Measurements from ENCODE around the gene GBX2. TPM values are rescaled to one million over a fixed set of nuclear protein-coding genes. Genes with fewer than 3 reads are reported as not detected.

The GBX2 gene
- total and polyA plus RNA-seq, 2 of the 13 experiments (the other 11 are each of a cell fraction or from before 2014, with no cell fraction given) = not detected

GRCh38 chr2:236131073-236131692, 37.0 kb downstream of the GBX2 start (continued):
- TF ChIP-seq AHDC1 (CRISPR knock-in tag; IDR thresholded peaks at IDR 0.05; ENCODE audit: borderline replicate concordance) (no peak), ZNF414 (CRISPR knock-in tag; IDR thresholded peaks at IDR 0.05) (no peak), ARID2 (CRISPR knock-in tag; IDR thresholded peaks at IDR 0.05; ENCODE audit: borderline replicate concordance) (no peak), FLYWCH1 (CRISPR knock-in tag; IDR thresholded peaks at IDR 0.05) (no peak), ZSCAN30 (CRISPR knock-in tag; IDR thresholded peaks at IDR 0.05) (no peak), USF2 (IDR thresholded peaks at IDR 0.05; ENCODE audit: low read depth, low read length) (no peak), USF2 (CRISPR knock-in tag; IDR thresholded peaks at IDR 0.05; ENCODE audit: borderline replicate concordance) (no peak), ZNF431 (CRISPR knock-in tag; IDR thresholded peaks at IDR 0.05; ENCODE audit: borderline replicate concordance, low read depth) (no peak), REL (CRISPR knock-in tag; conservative IDR thresholded peaks at IDR 0.05) (no peak), RFX1 (IDR thresholded peaks at IDR 0.05) (no peak), ZNF724P (CRISPR knock-in tag; IDR thresholded peaks at IDR 0.05; ENCODE audit: borderline replicate concordance) (no peak), ZNF777 (CRISPR knock-in tag; IDR thresholded peaks at IDR 0.05) (no peak), HDAC6 (IDR thresholded peaks at IDR 0.05; ENCODE audit: low read depth, low read length) (no peak)
- TF ChIP-seq, protein P1, sequence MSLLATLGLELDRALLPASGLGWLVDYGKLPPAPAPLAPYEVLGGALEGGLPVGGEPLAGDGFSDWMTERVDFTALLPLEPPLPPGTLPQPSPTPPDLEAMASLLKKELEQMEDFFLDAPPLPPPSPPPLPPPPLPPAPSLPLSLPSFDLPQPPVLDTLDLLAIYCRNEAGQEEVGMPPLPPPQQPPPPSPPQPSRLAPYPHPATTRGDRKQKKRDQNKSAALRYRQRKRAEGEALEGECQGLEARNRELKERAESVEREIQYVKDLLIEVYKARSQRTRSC (CRISPR knock-in tag; IDR thresholded peaks at IDR 0.05; ENCODE audit: low read depth) = no peak
